ENCODE results near the gene CACNB1.

CACNB1 gene

GRCh38 chr17:39197380-39198185 lies at the start of gene CACNB1:
Gene CACNB1, minus strand, starts transcription at chr17:39197669. Its CDS starts 174 bp downstream, at chr17:39197495.
- peak; percentile 44 for DNase-seq

GRCh38 chr17:39246274-39246673 lies 48.8 kb upstream of the CACNB1 start:
- DNase-seq, result no peak

GRCh38 chr17:39244600-39245570 lies 47.4 kb upstream of the CACNB1 start:
- peak; percentile 88 for DNase-seq

GRCh38 chr17:39244016-39244599 lies 46.6 kb upstream of the CACNB1 start:
- DNase-seq, result no peak

GRCh38 chr17:39243155-39243554 lies 45.7 kb upstream of the CACNB1 start:
- DNase-seq, result no peak

- no peak for DNase-seq
These were observed 43.2 kb upstream of the CACNB1 start for GRCh38 chr17:39240631-39241030.

GRCh38 chr17:39239640-39240314 lies 42.3 kb upstream of the CACNB1 start:
- DNase-seq, result no peak

GRCh38 chr17:39238311-39238972 lies 41.0 kb upstream of the CACNB1 start:
- peak; percentile 67 for DNase-seq

GRCh38 chr17:39237586-39237985 lies 40.1 kb upstream of the CACNB1 start:
- DNase-seq, result no peak

GRCh38 chr17:39236981-39237441 lies 39.5 kb upstream of the CACNB1 start:
- DNase-seq, result no peak

GRCh38 chr17:39236450-39236927 lies 39.0 kb upstream of the CACNB1 start:
- no peak for DNase-seq

- peak; percentile 49 for DNase-seq
These were observed 38.3 kb upstream of the CACNB1 start for GRCh38 chr17:39235555-39236449.

GRCh38 chr17:39231591-39232551 lies 34.4 kb upstream of the CACNB1 start:
- peak; percentile 43 for DNase-seq

- no peak for DNase-seq
These were observed 33.7 kb upstream of the CACNB1 start for GRCh38 chr17:39231091-39231561.

- DNase-seq, result no peak
These were observed 32.9 kb upstream of the CACNB1 start for GRCh38 chr17:39230361-39230760.

- DNase-seq, result no peak
These were observed 31.9 kb upstream of the CACNB1 start for GRCh38 chr17:39229274-39229913.

- DNase-seq, result no peak
These were observed 30.0 kb upstream of the CACNB1 start for GRCh38 chr17:39227364-39227919.

- DNase-seq, result no peak
These were observed 28.7 kb upstream of the CACNB1 start for GRCh38 chr17:39225959-39226683.
